ENCODE data around the gene NCKAP5. TPM values are rescaled to one million over a fixed set of nuclear protein-coding genes. Genes with fewer than 3 reads are reported as not detected.

The NCKAP5 gene
- total and polyA plus RNA-seq, 7 donors, result 0.03 to 1.2 (median 0.22) TPM

- Histone ChIP-seq H3K27me3 (ENCODE audit: insufficient read depth in 3 of 3, low read length in 2 of 3) (no peaks in the 10 kb centered on the region), H3K4me3 (no peak overlapping the region), H3K27ac (no peak overlapping the region), H3K4me1 (no peaks in the 10 kb centered on the region), H3K36me3 (ENCODE audit: insufficient read depth in 1 of 2, low read depth in 1 of 2) (no peaks in the 10 kb centered on the region), H3K9me3 (no peaks in the 10 kb centered on the region)
- DNase-seq, result no peak
- 88 to 94% (median 89%) methylated on average over 4 of the region's 4 CpGs for WGBS, 3 donors
- TF ChIP-seq CTCF (IDR thresholded peaks at IDR 0.05), result no peak
- no peak for ATAC-seq
- intact Hi-C loops (cut with DNase I), result no loop called here
Measured at GRCh38 chr2:133109772-133110171, 458.5 kb downstream of the NCKAP5 start.

GRCh38 chr2:133107058-133107815 lies 461.0 kb downstream of the NCKAP5 start:
- no peaks in the 10 kb centered on the region for H3K9me3 ChIP-seq
- ATAC-seq (no peak), DNase-seq (no peak)
- intact Hi-C loops (cut with DNase I), result no loop called here
- H3K27me3 ChIP-seq (ENCODE audit: insufficient read depth in 3 of 3, low read length in 2 of 3), result no peaks in the 10 kb centered on the region
- H3K4me1 ChIP-seq, result no peaks in the 10 kb centered on the region
- H3K4me3 ChIP-seq, result no peak overlapping the region
- H3K27ac ChIP-seq, result no peak overlapping the region
- no peaks in the 10 kb centered on the region for H3K36me3 ChIP-seq (ENCODE audit: insufficient read depth in 1 of 2, low read depth in 1 of 2)
- TF ChIP-seq CTCF (IDR thresholded peaks at IDR 0.05), result no peak
- WGBS, 3 donors, result 80 to 86% (median 85%) methylated on average over 9 of the region's 9 CpGs

- TF ChIP-seq CTCF (IDR thresholded peaks at IDR 0.05), result no peak
- Histone ChIP-seq H3K9me3 (no peaks in the 10 kb centered on the region), H3K4me1 (no peaks in the 10 kb centered on the region), H3K27me3 (ENCODE audit: insufficient read depth in 3 of 3, low read length in 2 of 3) (no peaks in the 10 kb centered on the region), H3K4me3 (no peak overlapping the region), H3K36me3 (ENCODE audit: insufficient read depth in 1 of 2, low read depth in 1 of 2) (no peaks in the 10 kb centered on the region), H3K27ac (no peak overlapping the region)
- DNase-seq (no peak), ATAC-seq (no peak)
- 68 to 88% (median 80%) methylated on average over 2 of the region's 2 CpGs for WGBS, 3 donors
- intact Hi-C loops (cut with DNase I), result no loop called here
Measured at GRCh38 chr2:133104871-133105270, 463.4 kb downstream of the NCKAP5 start.

- 69 to 80% (median 78%) methylated on average over 1 of the region's 1 CpG for WGBS, 3 donors
- no peak overlapping the region for H3K27ac ChIP-seq
- DNase-seq, result no peak
- H3K27me3 ChIP-seq (ENCODE audit: insufficient read depth in 3 of 3, low read length in 2 of 3), result no peaks in the 10 kb centered on the region
- intact Hi-C loops (cut with DNase I), result no loop called here
- no peak overlapping the region for H3K4me3 ChIP-seq
- TF ChIP-seq CTCF (IDR thresholded peaks at IDR 0.05), result no peak
- no peaks in the 10 kb centered on the region for H3K9me3 ChIP-seq
- no peaks in the 10 kb centered on the region for H3K36me3 ChIP-seq (ENCODE audit: insufficient read depth in 1 of 2, low read depth in 1 of 2)
- H3K4me1 ChIP-seq, result no peaks in the 10 kb centered on the region
- ATAC-seq, result no peak
Measured at GRCh38 chr2:133098787-133099186, 469.5 kb downstream of the NCKAP5 start.

GRCh38 chr2:133097666-133098065 lies 470.6 kb downstream of the NCKAP5 start:
- DNase-seq, result no peak
- H3K27me3 ChIP-seq (ENCODE audit: insufficient read depth in 3 of 3, low read length in 2 of 3), result no peaks in the 10 kb centered on the region
- no peaks in the 10 kb centered on the region for H3K4me1 ChIP-seq
- no peaks in the 10 kb centered on the region for H3K36me3 ChIP-seq (ENCODE audit: insufficient read depth in 1 of 2, low read depth in 1 of 2)
- H3K27ac ChIP-seq, result no peak overlapping the region
- H3K4me3 ChIP-seq, result no peak overlapping the region
- intact Hi-C loops (cut with DNase I), result no loop called here
- WGBS, 3 donors, result 75 to 82% (median 76%) methylated on average over 3 of the region's 3 CpGs
- no peak for ATAC-seq
- TF ChIP-seq CTCF (IDR thresholded peaks at IDR 0.05), result no peak
- no peaks in the 10 kb centered on the region for H3K9me3 ChIP-seq
